NCI-H345 treated with DMSO at 0.1 percent for 48 hours (cell line): ENCODE data around the gene UBL3.

Source experiments
- DNase-seq: peaks from one replicate; lab custom pipeline; 2025; ENCODE audit not compliant: unreplicated experiment; lab: John Stamatoyannopoulos, UW

The UBL3 gene, protein sequence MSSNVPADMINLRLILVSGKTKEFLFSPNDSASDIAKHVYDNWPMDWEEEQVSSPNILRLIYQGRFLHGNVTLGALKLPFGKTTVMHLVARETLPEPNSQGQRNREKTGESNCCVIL

GRCh38 chr13:29850213-29850898 is at the start of gene UBL3:
Gene UBL3, minus strand, starts transcription at chr13:29850617. Its CDS starts 1,079 bp downstream, at chr13:29849538.
- peak; percentile 82 for DNase-seq

DNA sequence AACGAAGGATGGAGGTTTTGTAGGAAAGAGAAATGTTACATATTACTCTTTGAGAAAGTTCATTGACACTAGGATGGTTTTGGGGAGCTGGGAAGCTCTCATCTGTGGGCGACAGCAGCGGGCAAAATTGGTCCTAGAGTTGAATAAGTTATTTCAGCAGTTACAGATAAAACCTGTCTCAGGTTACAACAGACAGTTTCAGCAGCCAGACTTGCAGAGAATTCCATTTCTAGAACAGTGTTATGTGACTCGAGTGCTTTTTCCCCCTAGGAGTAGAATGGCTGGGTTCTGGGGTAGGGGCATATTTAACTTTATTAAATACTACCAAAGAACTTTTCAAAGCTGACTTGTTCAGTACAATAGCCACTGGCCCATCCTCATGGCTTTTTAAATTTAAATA is 46.7 kb upstream of the UBL3 start:
- no peak for DNase-seq

DNA sequence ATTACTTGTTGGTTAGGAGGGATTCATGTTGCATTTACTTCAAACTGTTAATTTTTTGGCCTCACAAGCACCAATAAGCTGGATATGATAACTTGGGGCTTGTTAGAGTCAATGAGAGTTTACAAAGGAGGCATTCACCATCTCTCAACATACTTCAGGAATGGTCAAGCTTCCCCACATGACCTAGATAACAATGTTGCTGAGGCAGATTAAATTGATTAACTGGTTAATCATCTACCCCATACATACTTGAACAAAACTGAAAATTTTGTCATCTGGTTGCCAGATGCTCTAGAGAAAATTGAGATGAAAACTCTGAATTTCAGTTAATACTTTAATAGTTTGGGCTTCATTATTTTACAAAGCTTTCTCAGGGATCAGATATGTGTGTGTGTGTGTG is 43.0 kb upstream of the UBL3 start:
- no peak for DNase-seq

- DNase-seq, result peak; percentile 12
Observed at GRCh38 chr13:29892151-29892550, 41.7 kb upstream of the UBL3 start.

GRCh38 chr13:29889111-29889510 is 38.7 kb upstream of the UBL3 start:
- DNase-seq, result no peak

DNA sequence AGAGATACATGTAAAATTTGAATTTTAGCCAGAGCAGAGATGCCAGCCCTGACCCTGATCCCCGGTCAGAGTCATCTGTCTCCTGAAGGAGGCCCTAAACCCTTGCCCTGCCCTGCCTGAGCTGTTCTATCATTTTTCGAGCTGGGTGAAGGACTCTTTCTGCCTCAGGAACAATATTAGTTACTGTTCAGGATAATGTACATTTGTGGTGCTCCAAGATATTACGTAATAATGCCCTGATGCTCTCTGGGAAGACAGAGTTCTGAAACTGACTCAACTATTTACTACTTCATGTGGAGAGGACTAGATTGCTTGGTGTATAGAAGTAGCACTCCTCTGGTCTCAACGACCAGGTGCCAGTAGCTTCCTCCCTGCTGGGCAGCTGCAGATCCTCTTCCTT is 37.9 kb upstream of the UBL3 start:
- no peak for DNase-seq

DNA sequence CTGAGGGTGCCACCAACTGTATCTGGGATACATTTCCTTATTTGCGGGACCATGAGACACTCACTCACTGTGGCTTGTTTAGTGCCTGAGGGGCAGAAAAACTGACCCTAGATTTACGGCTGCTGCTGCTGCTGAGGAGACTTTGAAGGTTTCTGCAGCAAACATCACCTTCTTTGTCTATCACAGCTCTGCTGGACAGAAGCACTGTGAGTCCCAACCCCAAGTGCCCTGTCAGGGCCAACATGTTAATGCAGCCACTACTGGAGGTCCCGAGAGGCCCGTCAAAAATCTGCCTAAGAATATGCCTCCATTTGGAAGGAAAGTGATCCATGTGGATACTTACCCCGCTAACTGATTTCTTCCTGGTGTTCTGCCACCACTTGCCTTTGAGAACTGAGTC is 37.3 kb upstream of the UBL3 start:
- no peak for DNase-seq

- no peak for DNase-seq
Observed at GRCh38 chr13:29887030-29887557, 36.7 kb upstream of the UBL3 start.

DNA sequence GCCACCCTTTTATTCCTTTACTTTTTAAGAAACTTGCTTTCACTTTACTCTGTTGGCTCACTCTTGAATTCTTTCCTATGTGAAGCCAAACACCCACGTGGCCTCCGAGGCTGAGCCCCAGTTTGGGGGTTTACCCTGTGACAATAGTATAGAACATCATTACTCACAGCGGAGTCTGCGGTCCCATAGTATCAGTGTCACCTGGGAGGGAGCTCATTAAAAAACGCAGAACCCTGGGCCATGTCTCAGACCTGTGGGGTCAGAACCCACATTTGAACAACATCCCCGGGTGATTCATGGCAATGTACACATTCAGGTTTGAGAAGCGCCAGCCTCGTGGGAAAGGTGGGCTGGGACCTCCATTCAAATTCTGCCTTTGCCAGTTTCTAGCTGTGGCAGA is 36.0 kb upstream of the UBL3 start:
- no peak for DNase-seq

GRCh38 chr13:29885989-29886388 is 35.6 kb upstream of the UBL3 start:
- no peak for DNase-seq

GRCh38 chr13:29884671-29885430 is 34.4 kb upstream of the UBL3 start:
- DNase-seq, result no peak

- DNase-seq, result no peak
Observed at GRCh38 chr13:29883941-29884518, 33.6 kb upstream of the UBL3 start.

DNA sequence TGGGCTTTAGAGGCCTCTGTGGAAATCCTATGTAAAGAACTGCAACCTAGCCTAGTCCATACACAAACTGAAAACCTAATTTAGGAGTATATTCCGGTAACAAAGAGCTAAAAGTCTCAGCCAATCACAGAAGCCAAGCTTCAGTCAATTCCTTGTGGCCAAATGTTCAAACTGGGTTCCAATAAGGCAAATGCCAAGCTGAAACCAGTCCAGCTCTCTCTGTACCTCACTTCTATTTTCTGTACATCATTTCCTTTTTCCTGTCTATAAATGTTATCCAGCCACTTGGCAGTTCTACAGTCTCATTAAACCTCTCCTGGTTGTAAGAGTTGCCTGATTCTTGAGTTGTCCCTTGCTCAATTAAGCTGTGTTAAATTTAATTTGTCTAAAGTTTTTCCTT is 31.7 kb upstream of the UBL3 start:
- no peak for DNase-seq

DNA sequence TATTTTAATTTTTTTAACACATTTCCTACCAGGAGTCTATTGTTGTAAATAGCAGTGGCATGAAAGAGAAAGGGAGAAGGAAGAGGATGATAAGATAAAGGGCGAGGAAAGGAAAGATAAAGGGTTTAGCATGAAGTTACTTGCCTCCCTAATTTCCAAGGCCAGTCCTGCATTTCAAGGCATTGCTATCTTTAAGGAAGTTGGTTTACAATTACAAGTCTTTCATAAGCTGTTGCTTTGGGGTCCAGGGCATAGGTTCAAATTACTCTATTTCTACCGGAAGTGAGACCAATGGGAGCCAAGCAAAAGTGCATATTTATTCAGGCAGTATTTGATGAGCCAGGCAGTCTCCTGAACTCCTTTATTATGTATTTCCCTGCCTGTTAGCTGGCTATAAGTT is 27.7 kb upstream of the UBL3 start:
- no peak for DNase-seq

GRCh38 chr13:29877456-29878078 is 27.1 kb upstream of the UBL3 start:
- no peak for DNase-seq

- no peak for DNase-seq
Observed at GRCh38 chr13:29875646-29876045, 25.2 kb upstream of the UBL3 start.

- DNase-seq, result no peak
Observed at GRCh38 chr13:29868581-29868980, 18.2 kb upstream of the UBL3 start.

GRCh38 chr13:29865934-29866333 is 15.5 kb upstream of the UBL3 start:
- DNase-seq, result no peak

DNA sequence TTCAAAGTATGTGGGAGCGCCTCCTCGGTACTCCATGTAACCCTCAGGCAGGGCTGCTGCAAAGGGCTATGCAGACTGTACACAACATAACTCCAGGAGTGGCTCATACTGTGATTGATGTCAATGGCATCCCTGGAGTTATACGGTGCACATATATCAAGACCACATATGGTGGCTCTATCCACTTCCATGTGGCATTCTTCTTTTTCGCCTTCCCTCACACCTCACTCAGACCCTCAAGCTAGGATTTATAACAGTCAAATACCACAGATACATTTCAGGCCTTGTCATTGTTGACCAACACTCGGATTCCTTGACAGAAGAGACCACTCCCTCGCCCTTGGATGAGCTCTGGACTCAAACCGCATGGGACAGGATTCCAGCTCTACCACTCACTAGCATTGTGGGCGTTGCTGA is 11.3 kb upstream of the UBL3 start:
- DNase-seq, result no peak

- DNase-seq, result no peak
Observed at GRCh38 chr13:29859971-29860370, 9.6 kb upstream of the UBL3 start.

- DNase-seq, result no peak
Observed at GRCh38 chr13:29858667-29859066, 8.2 kb upstream of the UBL3 start.
